IMR-90 (cell line): ENCODE data around the gene CNNM1.

Source experiments
- CEBPB ChIP-seq: IDR thresholded peaks from 2 replicates; pipeline ENCODE4 v1.6.1; 2012; ENCODE audit warnings: low read depth, low read length, improper control_type of control experiment
- CTCF ChIP-seq: conservative IDR thresholded peaks from 2 replicates; pipeline ENCODE4 v1.5.1; 2012; ENCODE audit warnings: mild to moderate bottlenecking, low read depth, low read length, improper control_type of control experiment
- FOS ChIP-seq: fragments of 150-350 bp; IDR thresholded peaks from 2 replicates; pipeline ENCODE4 v1.6.1; 2016; ENCODE audit warnings: low read depth, low read length
- MAFK ChIP-seq: IDR thresholded peaks from 2 replicates; pipeline ENCODE4 v1.6.1; 2012; ENCODE audit warnings: low read depth, low read length, improper control_type of control experiment
- POLR2A ChIP-seq: IDR thresholded peaks from 2 replicates; pipeline ENCODE4 v1.6.1; 2012; ENCODE audit warnings: mild to moderate bottlenecking, low read depth, low read length
- RCOR1 ChIP-seq: IDR thresholded peaks from 2 replicates; pipeline ENCODE4 v1.6.1; 2012; ENCODE audit warnings: mild to moderate bottlenecking, low read length, improper control_type of control experiment; ENCODE audit not compliant: insufficient replicate concordance
- RFX5 ChIP-seq: IDR thresholded peaks from 2 replicates; pipeline ENCODE4 v1.8.0; 2012; ENCODE audit warnings: low read depth, mild to moderate bottlenecking, low read length, moderate library complexity
- SMC3 ChIP-seq: fragments of 150-350 bp; IDR thresholded peaks from 2 replicates; pipeline ENCODE4 v1.6.1; 2016; ENCODE audit warnings: low read depth, mild to moderate bottlenecking, antibody characterized with exemption, low read length, moderate library complexity
- USF2 ChIP-seq: fragments of 150-350 bp; IDR thresholded peaks from 2 replicates; pipeline ENCODE4 v1.6.1; 2017; ENCODE audit warnings: mild to moderate bottlenecking, antibody characterized with exemption, low read length, low read depth

- no peak for TF ChIP-seq CTCF
- no peak for TF ChIP-seq USF2
- TF ChIP-seq POLR2A, result no peak
- TF ChIP-seq CEBPB, result no peak
- TF ChIP-seq FOS, result no peak
- no peak for TF ChIP-seq MAFK
- TF ChIP-seq RCOR1, result no peak
- TF ChIP-seq SMC3, result no peak
- TF ChIP-seq RFX5, result no peak
Measured at GRCh38 chr10:99315853-99316252, 13.3 kb upstream of the CNNM1 start.
